Esophagus muscularis mucosa (tissue), 4 donors: ENCODE results near the gene RPS6KC1. TPM values are rescaled to one million over a fixed set of nuclear protein-coding genes. Genes with fewer than 3 reads are reported as not detected.
A peak's percentile ranks its signal among the peaks of the same experiment; 100 is the strongest.
"Not testable (repeated sequence)": the region's sequence is repeated elsewhere in the genome, so short reads cannot be mapped to it uniquely, and the experiment has no call there.

ENCODE experiments used
- DNase-seq: peaks from one replicate; pipeline ENCODE4 v3.0.0-alpha.2; 2017; ENCODE audit errors: extremely low spot score
- H3K27ac ChIP-seq, 4 donors: fragments of 200-600 bp; sonication (generic); replicated peaks in 1 of 4; 1 replicate in 3 of 4; 2 replicates in 1 of 4; pipeline ENCODE4 v1.5.1; 2016 to 2019; ENCODE audit warnings: mild to moderate bottlenecking in 1 of 4
- H3K27me3 ChIP-seq, 4 donors: fragments of 200-600 bp; sonication (generic); one replicate each; pipeline versions ENCODE4 v1.5.1 to v1.6.0; 2016 to 2019
- H3K36me3 ChIP-seq, 4 donors: fragments of 200-600 bp; sonication (generic); one replicate each; pipeline ENCODE4 v1.5.1; 2016 to 2019
- H3K4me1 ChIP-seq, 4 donors: fragments of 200-600 bp; sonication (generic); one replicate each; pipeline ENCODE4 v1.5.1; 2016 to 2019
- H3K4me3 ChIP-seq, 4 donors: fragments of 200-600 bp; sonication (generic); 1 replicate in 2 of 4; 2 replicates in 2 of 4; pipeline ENCODE4 v1.5.1; 2016 to 2019; ENCODE audit warnings: mild to moderate bottlenecking in 4 of 4, moderate library complexity in 1 of 4
- H3K9me3 ChIP-seq, 4 donors: fragments of 200-600 bp; sonication (generic); 1 replicate in 3 of 4; 2 replicates in 1 of 4; pipeline ENCODE4 v1.5.1; 2016 to 2019
- CTCF ChIP-seq, 3 experiments: fragments of 200-600 bp in 2 of 3; fragments of 450-650 bp in 1 of 3; sonication (generic) in 2 of 3; IDR thresholded peaks; one replicate each; pipeline ENCODE4 v1.5.1; 2017 to 2019; ENCODE audit warnings: antibody characterized with exemption in 3 of 3, mild to moderate bottlenecking in 2 of 3, moderate library complexity in 1 of 3
- EP300 ChIP-seq: sonication (generic); formaldehyde crosslinking; IDR thresholded peaks from one replicate; pipeline ENCODE4 v1.6.1; 2017; ENCODE audit warnings: antibody characterized with exemption
- POLR2A ChIP-seq: fragments of 450-650 bp; IDR thresholded peaks from one replicate; pipeline ENCODE4 v1.6.1; 2017; ENCODE audit warnings: antibody characterized with exemption, moderate library complexity, mild to moderate bottlenecking, low read depth
- POLR2AphosphoS5 ChIP-seq, 2 donors: sonication (generic); formaldehyde crosslinking; IDR thresholded peaks; one replicate each; pipeline ENCODE4 v1.6.1; 2017; ENCODE audit warnings: antibody characterized with exemption in 2 of 2
- WGBS: methylation state at CpG from one replicate; pipeline ENCODE4 v1.1.5; 2018; 5-methylcytosine and 5-hydroxymethylcytosine counted together
- intact Hi-C: fragments of 100-400 bp; cut with DNase I; formaldehyde crosslinking; loops from one replicate; pipeline ENCODE4 v1.15.1; 2023
- total RNA-seq, 4 donors: library from RNA; depleted of rRNA; stranded (reverse); fragments of >200 nt; gene quantifications; one replicate each; pipeline versions ENCODE4 v1.1.0 to v1.2.1, GENCODE V29; 2016

The RPS6KC1 gene
- total RNA-seq, 4 donors from 2014 or later, result 21.0 to 26.8 (median 23.8) TPM

GRCh38 chr1:213015099-213016050 is 35.7 kb upstream of the RPS6KC1 start, which contains the start of gene ANGEL2:
TSS of gene ANGEL2 (minus strand) at chr1:213015867. CDS start at chr1:213015671, 196 bp downstream.
- peak within 1 kb of the TSS; percentile 88 to 95 (median 92) for H3K27ac ChIP-seq
- H3K4me1 ChIP-seq, result peaks cover 15 to 42% (median 22%) of the 10 kb centered on the region in 4 donors
- intact Hi-C loops, result no loop called here
- H3K27me3 ChIP-seq, result no peaks in the 10 kb centered on the region
- peak; percentile 98 for DNase-seq
- H3K36me3 ChIP-seq, result peaks cover 0 to 24% (median 12%) of the 10 kb centered on the region in 4 donors
- no peaks in the 10 kb centered on the region for H3K9me3 ChIP-seq
- WGBS, result under 1% methylated on average over 34 of the region's 66 CpGs
- peak within 1 kb of the TSS; percentile 84 to 92 (median 90) for H3K4me3 ChIP-seq
- peak; percentile 72 to 95 for TF ChIP-seq POLR2AphosphoS5 (IDR thresholded peaks at IDR 0.05)
- TF ChIP-seq CTCF (IDR thresholded peaks at IDR 0.05), result no peak

- no peak for TF ChIP-seq EP300
- TF ChIP-seq CTCF (IDR thresholded peaks at IDR 0.05), result no peak
- no peak for TF ChIP-seq POLR2A
- TF ChIP-seq POLR2AphosphoS5 (IDR thresholded peaks at IDR 0.05), result no peak
- Histone ChIP-seq H3K27ac (no peak overlapping the region), H3K4me1 (peaks cover 15 to 27% (median 22%) of the 10 kb centered on the region in 4 donors), H3K4me3 (no peak overlapping the region), H3K27me3 (no peaks in the 10 kb centered on the region), H3K9me3 (no peaks in the 10 kb centered on the region), H3K36me3 (peaks cover 0 to 3% (median 0%) of the 10 kb centered on the region in 4 donors)
- no peak for DNase-seq
- WGBS, result 94% methylated on average over 9 of the region's 9 CpGs
- intact Hi-C loops, result no loop called here
Observed at GRCh38 chr1:213017447-213018273, 33.4 kb upstream of the RPS6KC1 start.

GRCh38 chr1:213019450-213019849 is 31.6 kb upstream of the RPS6KC1 start:
- H3K4me1 ChIP-seq, result peaks cover 2 to 12% (median 9%) of the 10 kb centered on the region in 4 donors
- no peaks in the 10 kb centered on the region for H3K9me3 ChIP-seq
- intact Hi-C loops, result no loop called here
- 94% methylated on average over 4 of the region's 4 CpGs for WGBS
- DNase-seq, result no peak
- H3K27me3 ChIP-seq, result no peaks in the 10 kb centered on the region
- no peak for TF ChIP-seq POLR2A
- H3K27ac ChIP-seq, result no peak overlapping the region
- H3K36me3 ChIP-seq, result no peaks in the 10 kb centered on the region
- no peak overlapping the region for H3K4me3 ChIP-seq

- no peak for DNase-seq
- H3K27ac ChIP-seq, result no peak overlapping the region
- H3K4me1 ChIP-seq, result peaks cover 0 to 6% (median 5%) of the 10 kb centered on the region in 4 donors
- H3K27me3 ChIP-seq, result peaks cover 0 to 3% (median 0%) of the 10 kb centered on the region in 4 donors
- H3K9me3 ChIP-seq, result no peaks in the 10 kb centered on the region
- TF ChIP-seq POLR2A (no peak), CTCF (IDR thresholded peaks at IDR 0.05) (no peak), POLR2AphosphoS5 (IDR thresholded peaks at IDR 0.05) (no peak), EP300 (no peak)
- 93% methylated on average over 3 of the region's 3 CpGs for WGBS
- H3K4me3 ChIP-seq, result no peak overlapping the region
- intact Hi-C loops, result no loop called here
- no peaks in the 10 kb centered on the region for H3K36me3 ChIP-seq
Observed at GRCh38 chr1:213020016-213020415, 31.0 kb upstream of the RPS6KC1 start.

GRCh38 chr1:213027024-213027423 is 24.0 kb upstream of the RPS6KC1 start:
- H3K4me3 ChIP-seq, intact Hi-C loops, H3K4me1 ChIP-seq, H3K36me3 ChIP-seq, H3K27ac ChIP-seq, DNase-seq, H3K9me3 ChIP-seq: not testable (repeated sequence)
- 82% methylated on average over 3 of the region's 3 CpGs for WGBS
- peaks cover 0 to 31% (median 2%) of the 10 kb centered on the region in 4 donors for H3K27me3 ChIP-seq
